Sigmoid colon (tissue), 4 donors: ENCODE data around the gene GMNC.

ENCODE experiments used
- CTCF ChIP-seq, 4 experiments: fragments of 450-650 bp in 3 of 4; fragments of 200-600 bp in 1 of 4; IDR thresholded peaks; one replicate each; pipeline ENCODE4 v1.5.1; 2016 to 2019; ENCODE audit warnings: antibody characterized with exemption in 4 of 4, mild to moderate bottlenecking in 3 of 4, moderate library complexity in 2 of 4
- POLR2A ChIP-seq, 2 donors: fragments of 450-650 bp; IDR thresholded peaks; one replicate each; pipeline ENCODE4 v1.6.1; 2016; ENCODE audit warnings: antibody characterized with exemption in 2 of 2, mild to moderate bottlenecking in 2 of 2, moderate library complexity in 2 of 2
- POLR2AphosphoS5 ChIP-seq, 4 donors: sonication (generic); formaldehyde crosslinking; IDR thresholded peaks; one replicate each; pipeline ENCODE4 v1.6.1; 2017; ENCODE audit warnings: antibody characterized with exemption in 4 of 4

DNA sequence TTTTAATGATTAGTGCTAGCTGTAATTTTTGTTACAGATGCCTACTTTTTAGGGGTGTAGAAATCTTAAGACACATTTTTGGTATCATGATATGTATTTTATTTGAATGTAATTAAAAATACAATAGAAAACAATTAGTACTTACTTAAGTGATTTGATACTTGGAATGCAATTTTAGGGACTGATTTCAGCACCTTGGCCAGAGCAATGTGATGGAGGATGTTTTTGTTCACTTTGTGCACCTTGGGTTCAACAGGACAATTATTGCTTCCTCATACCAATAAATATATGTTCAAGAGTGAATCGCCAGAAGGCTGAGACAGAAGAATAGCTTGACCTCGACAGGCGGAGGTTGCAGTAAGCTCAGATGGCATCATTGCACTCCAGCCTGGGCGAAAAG, 22.3 kb downstream of the GMNC start:
- TF ChIP-seq POLR2A (IDR thresholded peaks at IDR 0.05) (no peak), CTCF (IDR thresholded peaks at IDR 0.05) (no peak), POLR2AphosphoS5 (IDR thresholded peaks at IDR 0.05) (no peak)
